LoVo (cell line): Measurements from ENCODE around the gene GCNT3.
"Not testable (repeated sequence)": the region's sequence is repeated elsewhere in the genome, so short reads cannot be mapped to it uniquely, and the experiment has no call there.

Experiments
- DNase-seq: peaks from one replicate; pipeline ENCODE4 v3.0.0-alpha.2; 2016; ENCODE audit warnings: low spot score

The GCNT3 gene

GRCh38 chr15:59618406-59618805 is 6.8 kb downstream of the GCNT3 start:
- DNase-seq, result no peak

- peak; percentile 80 for DNase-seq
These were observed 10.7 kb downstream of the GCNT3 start for GRCh38 chr15:59622289-59622688.

GRCh38 chr15:59632714-59633113 is 21.1 kb downstream of the GCNT3 start:
- DNase-seq, result no peak

GRCh38 chr15:59636184-59636583 is 24.6 kb downstream of the GCNT3 start:
- DNase-seq, result no peak

- DNase-seq, result not testable (repeated sequence)
These were observed 25.9 kb downstream of the GCNT3 start for GRCh38 chr15:59637507-59637906.

GRCh38 chr15:59642351-59642750 is 30.8 kb downstream of the GCNT3 start:
- no peak for DNase-seq

GRCh38 chr15:59644756-59645155 is 33.2 kb downstream of the GCNT3 start:
- no peak for DNase-seq

- not testable (repeated sequence) for DNase-seq
These were observed 34.2 kb downstream of the GCNT3 start for GRCh38 chr15:59645812-59646211.

GRCh38 chr15:59646277-59646676 is 34.7 kb downstream of the GCNT3 start:
- DNase-seq, result no peak

- no peak for DNase-seq
These were observed 35.5 kb downstream of the GCNT3 start for GRCh38 chr15:59647085-59647484.

GRCh38 chr15:59649603-59650002 is 38.0 kb downstream of the GCNT3 start:
- no peak for DNase-seq

GRCh38 chr15:59654046-59654445 is 42.5 kb downstream of the GCNT3 start:
- no peak for DNase-seq

- DNase-seq, result peak; percentile 96
These were observed 45.5 kb downstream of the GCNT3 start, which contains the start of gene GTF2A2 for GRCh38 chr15:59656897-59657634. Gene GTF2A2 (minus strand): TSS chr15:59657515. CDS start chr15:59652277, 5,238 bp downstream.

GRCh38 chr15:59657635-59658125 is 46.1 kb downstream of the GCNT3 start:
- no peak for DNase-seq

GRCh38 chr15:59659366-59659765 is 47.8 kb downstream of the GCNT3 start:
- no peak for DNase-seq

GRCh38 chr15:59662260-59662659 is 50.7 kb downstream of the GCNT3 start:
- no peak for DNase-seq

- DNase-seq, result no peak
These were observed 57.0 kb downstream of the GCNT3 start for GRCh38 chr15:59668556-59668955.
